Astrocyte (in vitro differentiated cells and primary cell): ENCODE measurements around the gene ANO8. TPM values are rescaled to one million over a fixed set of nuclear protein-coding genes. Genes with fewer than 3 reads are reported as not detected.
"Not testable (repeated sequence)": the region's sequence is repeated elsewhere in the genome, so short reads cannot be mapped to it uniquely, and the experiment has no call there.

Experiments used
- DNase-seq: peaks from one replicate; pipeline ENCODE4 v3.0.0-alpha.2; 2010; ENCODE audit warnings: low read depth
- FAIRE-seq: peaks from 2 replicates; lab custom pipeline; 2011; peaks lifted over from hg19 to GRCh38; lab: Jason Lieb, UNC
- H2AFZ ChIP-seq: 2 replicates; pipeline ENCODE4 v1.6.0; 2012; ENCODE audit warnings: low read depth, low read length, inconsistent platforms
- H3K27ac ChIP-seq: 2 replicates; pipeline ENCODE4 v1.5.1; 2011; ENCODE audit warnings: low read depth, low read length, inconsistent platforms
- H3K27me3 ChIP-seq: 2 replicates; pipeline ENCODE4 v1.6.0; 2011; ENCODE audit warnings: low read length, inconsistent platforms; ENCODE audit not compliant: insufficient read depth
- H3K36me3 ChIP-seq: 2 replicates; pipeline ENCODE4 v1.5.1; 2011; ENCODE audit warnings: low read length, inconsistent platforms; ENCODE audit not compliant: insufficient read depth
- H3K4me1 ChIP-seq: 2 replicates; pipeline ENCODE4 v1.5.1; 2011; ENCODE audit warnings: low read length, inconsistent platforms; ENCODE audit not compliant: insufficient read depth
- H3K4me2 ChIP-seq: 2 replicates; pipeline ENCODE4 v1.6.0; 2012; ENCODE audit warnings: low read length, inconsistent platforms
- H3K4me3 ChIP-seq: 2 replicates; pipeline ENCODE4 v1.5.1; 2011; ENCODE audit warnings: low read depth, mild to moderate bottlenecking, low read length, inconsistent platforms; ENCODE audit not compliant: insufficient read depth
- H3K79me2 ChIP-seq: 2 replicates; pipeline ENCODE4 v1.6.0; 2012; ENCODE audit warnings: mild to moderate bottlenecking, low read length, inconsistent platforms; ENCODE audit not compliant: insufficient read depth
- H3K9ac ChIP-seq: 2 replicates; pipeline ENCODE4 v1.6.0; 2012; ENCODE audit warnings: mild to moderate bottlenecking, low read length, inconsistent platforms
- H3K9me3 ChIP-seq: 2 replicates; pipeline ENCODE4 v1.5.1; 2012; ENCODE audit warnings: low read depth, mild to moderate bottlenecking, low read length, inconsistent platforms; ENCODE audit not compliant: insufficient read depth
- H4K20me1 ChIP-seq: 2 replicates; pipeline ENCODE4 v1.6.0; 2012; ENCODE audit warnings: low read length, inconsistent platforms; ENCODE audit not compliant: insufficient read depth
- H3K27ac Mint-ChIP-seq: one replicate; pipeline ENCODE4 v1.8.0; 2021; ENCODE audit warnings: mild to moderate bottlenecking, mixed read lengths; ENCODE audit not compliant: unreplicated experiment
- H3K27me3 Mint-ChIP-seq: one replicate; pipeline ENCODE4 v1.8.0; 2021; ENCODE audit warnings: low read depth, mixed read lengths; ENCODE audit not compliant: unreplicated experiment
- H3K36me3 Mint-ChIP-seq: one replicate; pipeline ENCODE4 v1.8.0; 2021; ENCODE audit warnings: low read depth, mixed read lengths; ENCODE audit not compliant: unreplicated experiment
- H3K4me1 Mint-ChIP-seq: one replicate; pipeline ENCODE4 v1.8.0; 2021; ENCODE audit warnings: low read depth, mixed read lengths; ENCODE audit not compliant: unreplicated experiment
- H3K4me3 Mint-ChIP-seq: one replicate; pipeline ENCODE4 v1.8.0; 2021; ENCODE audit warnings: mild to moderate bottlenecking, moderate library complexity, mixed read lengths; ENCODE audit not compliant: unreplicated experiment
- H3K9me3 Mint-ChIP-seq: one replicate; pipeline ENCODE4 v1.8.0; 2021; ENCODE audit warnings: mild to moderate bottlenecking, mixed read lengths; ENCODE audit not compliant: unreplicated experiment
- CTCF ChIP-seq: IDR thresholded peaks from 2 replicates; pipeline ENCODE4 v1.5.1; 2011; ENCODE audit warnings: low read depth, mild to moderate bottlenecking, inconsistent platforms, low read length, moderate library complexity; ENCODE audit not compliant: insufficient read depth
- EZH2 ChIP-seq: IDR thresholded peaks from 2 replicates; pipeline ENCODE4 v1.6.1; 2012; ENCODE audit warnings: mild to moderate bottlenecking, low read length, inconsistent platforms; ENCODE audit not compliant: insufficient read depth
- total RNA-seq: library from RNA; stranded (reverse); gene quantifications from 2 replicates; pipeline ENCODE4 v1.2.1, GENCODE V29; 2021

Gene ANO8
- total RNA-seq, 1 donor from 2014 or later: 8.1 TPM

- no peak overlapping the region for H3K4me2 ChIP-seq
- H4K20me1 ChIP-seq: no peaks in the 10 kb centered on the region
- H3K4me1 Mint-ChIP-seq: no peaks in the 10 kb centered on the region
- no peak overlapping the region for H3K4me3 ChIP-seq
- no peak overlapping the region for H3K27ac Mint-ChIP-seq
- no peak for DNase-seq
- H3K9me3 ChIP-seq: no peaks in the 10 kb centered on the region
- H3K27me3 ChIP-seq: no peaks in the 10 kb centered on the region
- no peaks in the 10 kb centered on the region for H3K9me3 Mint-ChIP-seq
- peaks cover 15% of the 10 kb centered on the region for H3K36me3 Mint-ChIP-seq
- no peak overlapping the region for H3K4me3 Mint-ChIP-seq
- H3K27me3 Mint-ChIP-seq: no peaks in the 10 kb centered on the region
- TF ChIP-seq CTCF (no peak), EZH2 (no peak)
- H3K9ac ChIP-seq: no peak overlapping the region
- H3K79me2 ChIP-seq: no peaks in the 10 kb centered on the region
- H3K4me1 ChIP-seq: no peaks in the 10 kb centered on the region
- H2AFZ ChIP-seq: no peak overlapping the region
- no peak for FAIRE-seq
- no peak overlapping the region for H3K27ac ChIP-seq
- peaks cover 16% of the 10 kb centered on the region for H3K36me3 ChIP-seq
Measured at GRCh38 chr19:17275441-17276175, 59.0 kb downstream of the ANO8 start.

GRCh38 chr19:17274892-17275291 lies 59.8 kb downstream of the ANO8 start:
- peaks cover 15% of the 10 kb centered on the region for H3K36me3 Mint-ChIP-seq
- H2AFZ ChIP-seq, H4K20me1 ChIP-seq, H3K4me3 ChIP-seq, FAIRE-seq, H3K4me3 Mint-ChIP-seq, H3K27ac ChIP-seq, H3K27me3 Mint-ChIP-seq, H3K9me3 ChIP-seq, H3K27me3 ChIP-seq, H3K27ac Mint-ChIP-seq, H3K4me1 ChIP-seq, H3K4me1 Mint-ChIP-seq, DNase-seq, H3K4me2 ChIP-seq, H3K9ac ChIP-seq, H3K9me3 Mint-ChIP-seq, H3K79me2 ChIP-seq: not testable (repeated sequence)
- peaks cover 16% of the 10 kb centered on the region for H3K36me3 ChIP-seq

Other genes with a start within 250 kb of the ANO8 start
- gene USE1, start 119.5 kb downstream of the ANO8 start, total RNA-seq: 19.2 and 19.8 TPM in 2 replicates
- 12.3 and 13.5 TPM in 2 replicates for gene OCEL1, start 108.6 kb downstream of the ANO8 start, total RNA-seq
- 63.5 and 72.8 TPM in 2 replicates for gene NR2F6, start 88.9 kb downstream of the ANO8 start, total RNA-seq
- 0.27 TPM in 1 of 2 replicates, not detected in the other for gene USHBP1, start 70.1 kb downstream of the ANO8 start, total RNA-seq
- 112 and 115 TPM in 2 replicates for gene BABAM1, start 67.4 kb downstream of the ANO8 start, total RNA-seq
- gene ANKLE1, start 53.0 kb downstream of the ANO8 start, total RNA-seq: 1.0 and 1.8 TPM in 2 replicates
- gene ABHD8, start 31.4 kb downstream of the ANO8 start, total RNA-seq: 8.5 and 9.4 TPM in 2 replicates
- gene MRPL34, start 29.0 kb downstream of the ANO8 start, total RNA-seq: 64.8 and 65.1 TPM in 2 replicates
- 115 and 123 TPM in 2 replicates for gene DDA1, start 25.3 kb downstream of the ANO8 start, total RNA-seq
- 21.4 and 21.7 TPM in 2 replicates for gene GTPBP3, start 2.7 kb upstream of the ANO8 start, total RNA-seq
- gene PLVAP, start 42.5 kb upstream of the ANO8 start, total RNA-seq: 0.77 and 0.95 TPM in 2 replicates
- gene CCDC194, start 59.3 kb upstream of the ANO8 start, total RNA-seq: 14.1 and 15.5 TPM in 2 replicates
- 301 and 376 TPM in 2 replicates for gene BST2, start 70.8 kb upstream of the ANO8 start, total RNA-seq
- 41.0 and 50.1 TPM in 2 replicates for gene MVB12A, start 85.2 kb upstream of the ANO8 start, total RNA-seq
- gene TMEM221, start 113.8 kb upstream of the ANO8 start, total RNA-seq: 0.19 and 0.23 TPM in 2 replicates
- not detected in 2 replicates for gene NXNL1, start 126.1 kb upstream of the ANO8 start, total RNA-seq
- 9.5 and 10.5 TPM in 2 replicates for gene SLC27A1, start 135.7 kb upstream of the ANO8 start, total RNA-seq
- gene PGLS, start 176.8 kb upstream of the ANO8 start, total RNA-seq: 102 and 109 TPM in 2 replicates
- gene COLGALT1, start 220.8 kb upstream of the ANO8 start, total RNA-seq: 137 and 152 TPM in 2 replicates